Femur (tissue), 1 donor: ENCODE results near the gene ITGA11.

Experiments used
- DNase-seq: peaks from one replicate; pipeline ENCODE4 v3.0.0-alpha.2; 2017

ITGA11 gene

DNA sequence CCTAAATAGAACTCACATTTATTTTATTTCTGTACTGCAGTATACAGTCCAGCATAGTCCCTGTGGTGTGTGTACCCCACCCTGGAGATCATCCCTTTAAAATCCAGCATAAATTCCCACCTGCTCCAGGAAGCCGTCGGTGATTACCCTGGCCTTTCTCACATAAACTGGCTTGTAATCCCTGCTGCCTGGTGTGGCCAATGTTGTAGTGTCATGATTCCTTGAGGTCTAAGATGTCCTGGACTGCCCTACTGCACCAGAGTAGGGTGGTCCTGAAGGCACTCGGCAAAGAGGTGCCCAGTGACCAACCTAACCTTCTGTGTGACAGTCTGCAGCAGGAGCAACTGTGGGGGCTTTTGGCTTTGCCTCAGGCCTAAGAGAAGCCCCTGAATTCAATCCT, 58.9 kb downstream of the ITGA11 start:
- DNase-seq = no peak

DNA sequence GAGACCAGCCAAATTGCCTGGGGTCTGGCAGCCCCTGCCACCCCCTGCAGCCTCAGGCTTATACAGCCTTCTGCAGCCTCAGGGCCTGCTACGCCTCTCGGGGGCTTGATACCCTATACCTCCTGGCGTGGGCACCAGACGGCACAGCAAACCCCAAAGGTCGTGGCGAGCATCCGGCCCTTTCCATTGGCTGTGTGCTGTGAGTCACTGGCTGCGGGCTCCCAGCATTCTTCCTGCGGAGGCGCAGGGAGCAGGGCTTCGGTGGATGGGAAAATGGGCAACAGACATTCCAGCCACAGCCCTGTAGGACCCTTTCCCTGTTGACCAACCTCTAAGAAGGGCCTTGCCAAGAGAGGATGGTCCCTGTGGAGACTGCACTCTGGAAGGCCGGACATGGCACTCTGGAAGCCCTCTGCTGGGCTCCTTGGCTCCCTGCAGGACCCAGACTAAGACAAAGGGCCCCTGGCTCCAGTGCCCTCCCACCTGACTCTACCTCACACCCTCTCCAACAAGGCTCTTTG, 59.6 kb downstream of the ITGA11 start:
- DNase-seq = peak; percentile 30

- peak; percentile 11 for DNase-seq
Observed at GRCh38 chr15:68371851-68372250, 60.1 kb downstream of the ITGA11 start.

GRCh38 chr15:68371160-68371559, 60.8 kb downstream of the ITGA11 start:
- DNase-seq = peak; percentile 12

DNA sequence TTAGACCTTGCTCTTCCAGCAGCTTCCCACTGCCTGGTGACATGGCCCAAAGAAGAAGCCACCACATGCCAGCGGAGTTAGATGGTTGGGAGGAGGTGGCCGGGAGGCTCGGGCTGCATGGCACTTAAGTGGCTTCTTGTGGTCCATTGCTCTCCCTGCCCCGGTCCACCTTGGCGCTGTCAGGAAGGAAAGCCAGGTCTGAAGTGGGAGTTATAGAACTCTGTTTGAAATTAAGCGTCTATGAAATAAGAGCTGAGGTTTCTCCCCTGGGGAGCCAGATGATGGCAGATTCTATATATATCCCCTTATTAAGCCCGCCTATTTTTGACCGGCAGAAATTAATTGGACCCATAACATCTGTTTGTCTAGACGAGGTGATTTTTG, 61.2 kb downstream of the ITGA11 start:
- DNase-seq = peak; percentile 20

GRCh38 chr15:68369931-68370767, 61.8 kb downstream of the ITGA11 start:
- peak; percentile 10 for DNase-seq

DNA sequence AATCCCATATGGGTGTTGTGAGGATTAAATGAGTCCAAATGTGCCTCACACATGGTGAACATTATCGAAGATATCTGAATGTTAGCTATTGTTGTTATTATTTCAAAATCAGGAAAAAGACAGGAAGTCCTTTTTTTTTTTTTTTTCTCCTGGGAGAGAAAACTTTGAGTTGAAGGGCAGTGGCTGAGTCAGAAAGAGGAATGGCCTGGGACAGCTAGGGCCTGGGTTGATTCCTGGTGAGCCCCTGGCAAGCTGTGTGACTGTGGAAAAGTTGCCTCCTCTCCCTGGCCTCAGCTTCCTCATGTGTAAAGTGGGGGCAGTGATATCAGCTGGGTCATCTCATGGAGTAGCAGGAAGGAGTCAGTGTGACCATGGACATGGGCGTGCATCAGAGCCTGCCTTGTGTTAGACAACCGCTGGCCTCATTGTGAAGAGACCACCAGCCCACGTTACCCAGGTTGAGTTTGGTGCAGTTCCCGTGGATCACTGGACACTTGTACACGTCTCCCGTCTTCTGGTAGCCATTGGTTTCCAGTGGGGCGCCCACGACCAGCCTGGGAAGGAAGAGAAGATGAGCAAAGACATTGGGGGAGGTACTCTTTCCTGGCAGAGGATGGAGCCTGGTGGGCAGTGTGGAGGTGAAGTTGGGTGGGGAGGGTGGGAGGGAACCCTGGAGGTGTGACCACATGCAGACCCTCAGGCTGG, 63.1 kb downstream of the ITGA11 start:
- DNase-seq = no peak

DNA sequence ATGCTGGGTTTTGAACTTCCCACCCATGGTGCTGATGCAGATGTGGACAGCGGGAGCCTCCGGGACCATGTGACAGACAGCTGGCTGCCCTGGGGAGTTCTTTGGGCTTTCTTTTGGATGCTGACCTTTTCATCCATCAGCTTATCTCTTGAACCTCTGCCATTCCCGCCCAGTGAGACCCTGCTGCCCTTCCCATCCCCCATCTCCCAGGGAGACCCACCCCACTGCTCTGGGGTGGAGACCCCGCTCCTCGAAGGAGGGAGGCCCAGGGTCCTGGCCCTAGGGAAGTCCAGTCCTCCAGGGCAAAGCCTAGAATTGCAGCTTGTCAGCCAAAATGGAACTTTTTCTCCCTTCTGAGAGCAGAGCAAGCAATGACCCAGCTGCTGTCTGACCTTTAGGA, 64.0 kb downstream of the ITGA11 start:
- no peak for DNase-seq

- no peak for DNase-seq
Observed at GRCh38 chr15:68367226-68367625, 64.7 kb downstream of the ITGA11 start.

DNA sequence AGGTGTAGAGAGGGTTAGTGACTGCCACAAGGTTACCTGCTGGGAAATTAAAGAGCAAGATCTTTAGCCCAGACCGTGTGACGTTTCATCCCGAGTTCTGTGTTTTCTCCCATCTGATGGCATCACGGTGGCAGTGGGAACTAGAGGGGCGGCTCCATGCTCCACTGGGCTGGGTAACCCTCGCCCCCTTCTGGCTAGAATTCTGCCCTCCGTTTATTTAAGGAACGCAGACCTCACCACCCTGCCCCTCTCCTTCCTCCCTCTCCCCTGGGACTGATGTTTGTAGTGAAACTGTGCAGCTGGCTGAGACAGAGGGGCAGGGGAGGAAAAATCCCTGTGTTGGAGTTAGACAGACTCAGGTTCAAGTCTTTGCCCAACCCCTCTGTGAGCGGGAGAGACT, 65.6 kb downstream of the ITGA11 start:
- DNase-seq = no peak

DNA sequence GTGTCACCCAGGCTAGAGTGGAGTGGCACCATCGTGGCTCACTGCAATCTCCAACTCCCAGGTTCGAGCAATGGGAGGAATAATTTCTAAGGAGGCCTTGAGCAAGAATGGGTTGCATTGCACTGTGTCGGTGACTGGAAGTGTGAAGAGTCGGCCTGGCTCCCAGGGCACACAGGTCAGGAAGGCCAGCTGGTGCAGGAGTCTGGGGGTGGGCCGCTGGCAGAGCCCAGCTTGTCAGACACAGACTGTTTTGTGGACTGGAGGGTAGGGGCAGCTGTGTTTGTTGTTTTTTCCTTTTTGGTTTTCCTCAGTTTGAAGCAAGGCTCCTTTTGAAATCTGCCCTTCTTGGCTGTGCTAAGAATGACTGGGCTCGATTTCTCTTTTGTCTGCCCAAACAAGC, 66.2 kb downstream of the ITGA11 start:
- DNase-seq = no peak

DNA sequence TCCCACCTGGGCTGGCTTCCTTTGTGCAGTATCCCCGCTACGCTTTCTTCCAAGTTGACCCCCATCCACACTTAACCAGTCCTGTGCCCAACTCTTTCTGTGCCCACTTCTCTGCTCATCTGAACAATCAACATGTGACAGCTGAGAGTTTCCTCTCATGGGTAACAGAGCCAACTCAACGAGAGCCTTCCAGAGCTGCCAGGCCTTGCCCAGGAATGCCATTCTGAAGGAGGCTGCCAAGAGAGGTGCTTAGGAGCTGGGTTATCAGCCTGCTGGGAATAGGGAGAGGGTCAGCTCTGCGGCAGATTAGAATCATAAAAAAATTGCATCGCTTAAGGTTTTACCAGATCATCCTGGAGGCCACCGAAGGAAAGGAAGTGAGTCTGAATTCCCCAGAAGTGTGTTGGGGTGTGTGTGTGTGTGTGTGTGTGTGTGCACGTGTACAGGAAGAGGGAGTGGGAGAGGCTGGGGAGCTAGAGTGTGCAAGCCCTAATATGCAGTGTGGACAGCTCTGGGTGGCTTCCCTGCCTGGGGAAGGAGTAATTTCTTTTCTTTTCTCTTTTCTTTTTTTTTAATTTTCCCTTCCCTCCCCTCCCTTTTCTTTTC, 66.7 kb downstream of the ITGA11 start:
- DNase-seq = no peak

- DNase-seq = no peak
Observed at GRCh38 chr15:68364660-68365035, 67.3 kb downstream of the ITGA11 start.

GRCh38 chr15:68364028-68364659, 67.8 kb downstream of the ITGA11 start:
- no peak for DNase-seq

GRCh38 chr15:68363353-68363752, 68.6 kb downstream of the ITGA11 start:
- no peak for DNase-seq

- DNase-seq = no peak
Observed at GRCh38 chr15:68362537-68363126, 69.3 kb downstream of the ITGA11 start.

DNA sequence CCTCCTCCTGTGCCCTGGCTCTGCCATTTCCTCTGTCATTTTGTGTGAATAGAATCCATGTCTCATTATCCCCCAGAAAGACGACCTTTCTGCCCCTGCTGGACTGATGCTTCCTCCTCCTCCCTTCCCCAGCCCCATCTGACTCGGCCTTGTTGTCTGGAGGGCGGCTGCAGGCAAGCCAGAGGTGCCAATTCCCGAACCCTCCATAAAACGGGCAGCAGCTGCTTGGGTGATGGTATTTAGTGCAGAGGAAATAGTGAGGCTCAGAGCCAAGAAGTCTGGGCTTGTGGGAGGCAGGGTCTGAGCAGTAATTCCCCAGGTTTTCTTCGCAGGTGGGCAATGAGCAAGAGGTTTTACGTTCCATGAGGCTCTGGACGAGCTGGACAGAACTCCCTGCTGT, 71.2 kb downstream of the ITGA11 start:
- DNase-seq = peak; percentile 44

GRCh38 chr15:68356778-68357177, 75.2 kb downstream of the ITGA11 start:
- no peak for DNase-seq

DNA sequence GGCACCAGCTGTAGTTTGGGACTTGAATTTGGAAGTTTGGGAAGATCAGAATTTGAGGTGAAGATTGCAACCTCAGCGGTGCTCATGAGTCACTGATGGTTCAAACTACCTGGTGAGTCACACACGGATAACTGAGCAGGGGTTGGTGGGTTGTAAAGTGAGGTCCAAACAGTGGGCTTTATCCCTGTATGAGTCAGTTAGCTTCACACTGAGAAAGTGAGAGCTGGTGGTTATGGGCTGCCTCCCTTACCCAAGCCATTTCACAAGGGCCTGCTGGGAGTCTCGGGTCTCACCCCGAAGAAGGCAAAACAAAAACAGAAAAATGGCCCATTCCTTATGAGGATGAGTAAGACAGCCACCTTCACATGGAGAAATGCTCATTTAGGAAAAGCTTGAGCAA, 77.0 kb downstream of the ITGA11 start:
- DNase-seq = no peak

GRCh38 chr15:68354268-68354667, 77.7 kb downstream of the ITGA11 start:
- no peak for DNase-seq

GRCh38 chr15:68353421-68354135, 78.4 kb downstream of the ITGA11 start:
- no peak for DNase-seq

DNA sequence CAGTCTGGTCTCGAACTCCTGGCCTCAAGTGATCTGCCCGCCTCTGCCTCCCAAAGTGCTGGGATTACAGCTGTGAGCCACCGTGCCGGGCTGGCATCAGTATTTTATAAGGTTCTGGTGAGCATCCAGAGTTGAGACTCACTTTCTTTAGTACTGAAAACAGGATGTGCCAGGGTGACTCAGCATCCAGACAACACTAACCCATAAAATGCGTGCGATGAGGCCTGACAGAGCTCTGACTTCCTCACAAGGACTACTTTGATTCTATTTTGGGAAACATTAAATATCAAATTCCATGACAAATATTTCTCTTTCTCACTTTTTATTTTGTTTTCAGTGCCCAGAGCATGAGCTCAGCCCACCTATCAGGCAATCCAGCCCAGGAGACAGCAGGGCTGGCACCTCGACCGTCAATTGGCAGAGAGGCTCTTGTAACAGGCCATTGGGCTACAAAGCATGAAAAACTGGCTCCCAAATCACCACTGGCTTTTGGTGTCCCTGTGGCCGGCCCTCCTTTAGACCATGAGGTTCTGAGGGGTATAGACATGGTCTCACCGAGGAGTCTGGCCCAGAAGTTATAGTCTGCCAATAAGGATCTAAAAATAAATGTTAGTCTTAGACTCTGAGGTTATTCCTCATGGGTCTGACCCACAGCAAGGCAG, 79.4 kb downstream of the ITGA11 start:
- DNase-seq = peak; percentile 57
